ENCODE results near the gene BPTF.

- TF ChIP-seq CTCF (conservative IDR thresholded peaks at IDR 0.05) (peak; percentile 96), ZFX (IDR thresholded peaks at IDR 0.05) (no peak)
These were observed 46.1 kb upstream of the BPTF start for GRCh38 chr17:67779098-67779672.

All from C4-2B (cell line).